ENCODE results near the gene REPIN1.
A peak's percentile ranks its signal among the peaks of the same experiment; 100 is the strongest.

REPIN1 gene

GRCh38 chr7:150357771-150358427, 10.7 kb upstream of the REPIN1 start:
- TF ChIP-seq EZH2 (IDR thresholded peaks at IDR 0.05; ENCODE audit: borderline replicate concordance, low read depth, low read length, severe bottlenecking), result no peak
- TF ChIP-seq CTCF (IDR thresholded peaks at IDR 0.05; ENCODE audit: borderline replicate concordance, extremely low read depth, low read length, poor library complexity, severe bottlenecking), result no peak
- H3K4me3 ChIP-seq (ENCODE audit: low read depth in 1 of 2, low read length in 2 of 2), result peak overlapping the region in 1 of 2 experiments; percentile 26; a peak in 2 of 4 replicates
- H3K27me3 ChIP-seq (ENCODE audit: insufficient read depth, low read length, poor library complexity), result no peaks in the 10 kb centered on the region
- no peaks in the 10 kb centered on the region for H3K9me3 ChIP-seq (ENCODE audit: insufficient read depth, low read length, severe bottlenecking)
- H3K4me1 ChIP-seq (ENCODE audit: insufficient read depth, low read length), result peaks cover 77% of the 10 kb centered on the region
- peaks cover 43% of the 10 kb centered on the region for H3K79me2 ChIP-seq (ENCODE audit: insufficient read depth, low read length)
- H3K4me2 ChIP-seq (ENCODE audit: insufficient read depth, low read length), result peak overlapping the region; percentile 65
- DNase-seq (peak; percentile 35), ATAC-seq (ENCODE audit: insufficient read depth, low read depth) (peak; percentile 34)
- peak overlapping the region; percentile 90 for H3K27ac ChIP-seq (ENCODE audit: low read length)
- peak overlapping the region; percentile 51 for H3K9ac ChIP-seq (ENCODE audit: low read depth, low read length)
- H4K20me1 ChIP-seq (ENCODE audit: insufficient read depth, low read length), result no peaks in the 10 kb centered on the region
- no peaks in the 10 kb centered on the region for H3K36me3 ChIP-seq (ENCODE audit: insufficient read depth, low read length)
- no peak overlapping the region for H2AFZ ChIP-seq (ENCODE audit: low read depth, low read length)

- H3K4me1 ChIP-seq (ENCODE audit: insufficient read depth, low read length), result peaks cover 83% of the 10 kb centered on the region
- H3K27ac ChIP-seq (ENCODE audit: low read length), result peak overlapping the region; percentile 90
- peak overlapping the region; percentile 65 for H3K4me2 ChIP-seq (ENCODE audit: insufficient read depth, low read length)
Observed at GRCh38 chr7:150358433-150358832, 10.2 kb upstream of the REPIN1 start.

DNA sequence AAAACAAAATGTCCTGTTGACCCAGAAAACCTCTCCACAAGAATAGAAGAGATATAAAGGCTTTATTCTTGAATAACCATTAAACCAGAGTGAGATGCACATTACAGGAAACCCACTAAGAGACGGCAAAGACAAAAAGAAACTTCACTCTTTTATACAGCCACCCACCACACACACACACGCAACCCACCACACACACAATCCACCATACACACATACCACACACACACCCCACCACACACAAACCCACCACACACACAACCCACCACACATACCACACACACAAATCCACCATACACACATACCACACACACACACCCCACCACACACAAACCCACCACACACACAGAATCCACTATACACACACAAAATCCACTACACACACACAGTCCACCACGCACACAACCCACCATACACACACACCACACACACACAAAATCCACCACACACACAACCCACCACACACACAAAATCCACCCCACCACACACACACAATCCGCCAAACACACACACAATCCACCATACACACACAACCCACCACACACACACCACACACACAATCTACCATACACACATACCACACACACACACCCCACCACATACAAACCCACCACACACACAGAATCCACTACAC, 9.5 kb upstream of the REPIN1 start:
- TF ChIP-seq CTCF (IDR thresholded peaks at IDR 0.05; ENCODE audit: borderline replicate concordance, extremely low read depth, low read length, poor library complexity, severe bottlenecking), result no peak
- TF ChIP-seq EZH2 (IDR thresholded peaks at IDR 0.05; ENCODE audit: borderline replicate concordance, low read depth, low read length, severe bottlenecking), result no peak
- Histone ChIP-seq H3K4me1 (ENCODE audit: insufficient read depth, low read length) (peaks cover 90% of the 10 kb centered on the region), H3K4me2 (ENCODE audit: insufficient read depth, low read length) (peak overlapping the region; percentile 65), H4K20me1 (ENCODE audit: insufficient read depth, low read length) (no peaks in the 10 kb centered on the region), H2AFZ (ENCODE audit: low read depth, low read length) (no peak overlapping the region), H3K27ac (ENCODE audit: low read length) (peak overlapping the region; percentile 90), H3K27me3 (ENCODE audit: insufficient read depth, low read length, poor library complexity) (no peaks in the 10 kb centered on the region), H3K79me2 (ENCODE audit: insufficient read depth, low read length) (peaks cover 54% of the 10 kb centered on the region), H3K9ac (ENCODE audit: low read depth, low read length) (peak overlapping the region; percentile 51), H3K4me3 (ENCODE audit: low read depth in 1 of 2, low read length in 2 of 2) (peak overlapping the region in 1 of 2 experiments; percentile 28; a peak in 1 of 4 replicates), H3K9me3 (ENCODE audit: insufficient read depth, low read length, severe bottlenecking) (no peaks in the 10 kb centered on the region), H3K36me3 (ENCODE audit: insufficient read depth, low read length) (no peaks in the 10 kb centered on the region)
- no peak for ATAC-seq (ENCODE audit: insufficient read depth, low read depth)
- DNase-seq, result peak; percentile 47

More at GRCh38 chr7:150358433-150358832, 10.2 kb upstream of the REPIN1 start:
- H3K36me3 ChIP-seq (ENCODE audit: insufficient read depth, low read length), result no peaks in the 10 kb centered on the region
- no peaks in the 10 kb centered on the region for H3K9me3 ChIP-seq (ENCODE audit: insufficient read depth, low read length, severe bottlenecking)
- H3K79me2 ChIP-seq (ENCODE audit: insufficient read depth, low read length), result peaks cover 48% of the 10 kb centered on the region
- H3K9ac ChIP-seq (ENCODE audit: low read depth, low read length), result peak overlapping the region; percentile 51
- H2AFZ ChIP-seq (ENCODE audit: low read depth, low read length), result no peak overlapping the region
- no peaks in the 10 kb centered on the region for H4K20me1 ChIP-seq (ENCODE audit: insufficient read depth, low read length)
- no peaks in the 10 kb centered on the region for H3K27me3 ChIP-seq (ENCODE audit: insufficient read depth, low read length, poor library complexity)
- no peak for DNase-seq
- H3K4me3 ChIP-seq (ENCODE audit: low read depth in 1 of 2, low read length in 2 of 2), result no peak overlapping the region
- TF ChIP-seq CTCF (IDR thresholded peaks at IDR 0.05; ENCODE audit: borderline replicate concordance, extremely low read depth, low read length, poor library complexity, severe bottlenecking) (no peak), EZH2 (IDR thresholded peaks at IDR 0.05; ENCODE audit: borderline replicate concordance, low read depth, low read length, severe bottlenecking) (no peak)
- ATAC-seq (ENCODE audit: insufficient read depth, low read depth), result no peak

All from DND-41 (cell line).